ENCODE data around the gene AFAP1.

DNA sequence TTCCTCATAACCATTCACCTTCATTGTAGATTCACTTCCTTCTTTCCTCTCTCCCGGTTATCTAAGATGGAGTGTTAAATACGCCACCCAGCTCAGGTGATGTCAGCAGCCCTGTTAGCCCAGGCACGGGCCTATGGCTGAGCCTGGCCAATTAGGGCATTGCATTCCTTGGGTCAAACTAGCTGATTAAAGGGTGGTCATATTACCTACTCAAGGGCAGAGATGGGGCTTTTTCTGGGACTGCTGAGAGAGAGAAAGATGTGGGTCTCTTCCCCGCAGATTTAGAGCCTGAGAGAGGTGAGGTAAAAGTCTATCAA is 39.9 kb upstream of the AFAP1 start:
- TF ChIP-seq, protein P1, sequence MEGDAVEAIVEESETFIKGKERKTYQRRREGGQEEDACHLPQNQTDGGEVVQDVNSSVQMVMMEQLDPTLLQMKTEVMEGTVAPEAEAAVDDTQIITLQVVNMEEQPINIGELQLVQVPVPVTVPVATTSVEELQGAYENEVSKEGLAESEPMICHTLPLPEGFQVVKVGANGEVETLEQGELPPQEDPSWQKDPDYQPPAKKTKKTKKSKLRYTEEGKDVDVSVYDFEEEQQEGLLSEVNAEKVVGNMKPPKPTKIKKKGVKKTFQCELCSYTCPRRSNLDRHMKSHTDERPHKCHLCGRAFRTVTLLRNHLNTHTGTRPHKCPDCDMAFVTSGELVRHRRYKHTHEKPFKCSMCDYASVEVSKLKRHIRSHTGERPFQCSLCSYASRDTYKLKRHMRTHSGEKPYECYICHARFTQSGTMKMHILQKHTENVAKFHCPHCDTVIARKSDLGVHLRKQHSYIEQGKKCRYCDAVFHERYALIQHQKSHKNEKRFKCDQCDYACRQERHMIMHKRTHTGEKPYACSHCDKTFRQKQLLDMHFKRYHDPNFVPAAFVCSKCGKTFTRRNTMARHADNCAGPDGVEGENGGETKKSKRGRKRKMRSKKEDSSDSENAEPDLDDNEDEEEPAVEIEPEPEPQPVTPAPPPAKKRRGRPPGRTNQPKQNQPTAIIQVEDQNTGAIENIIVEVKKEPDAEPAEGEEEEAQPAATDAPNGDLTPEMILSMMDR (IDR thresholded peaks at IDR 0.05): no peak
- no peak for TF ChIP-seq POLR2A (IDR thresholded peaks at IDR 0.05)

All from lower leg skin (tissue), 3 donors.